ENCODE results near the gene MINPP1.

MINPP1 gene

DNA sequence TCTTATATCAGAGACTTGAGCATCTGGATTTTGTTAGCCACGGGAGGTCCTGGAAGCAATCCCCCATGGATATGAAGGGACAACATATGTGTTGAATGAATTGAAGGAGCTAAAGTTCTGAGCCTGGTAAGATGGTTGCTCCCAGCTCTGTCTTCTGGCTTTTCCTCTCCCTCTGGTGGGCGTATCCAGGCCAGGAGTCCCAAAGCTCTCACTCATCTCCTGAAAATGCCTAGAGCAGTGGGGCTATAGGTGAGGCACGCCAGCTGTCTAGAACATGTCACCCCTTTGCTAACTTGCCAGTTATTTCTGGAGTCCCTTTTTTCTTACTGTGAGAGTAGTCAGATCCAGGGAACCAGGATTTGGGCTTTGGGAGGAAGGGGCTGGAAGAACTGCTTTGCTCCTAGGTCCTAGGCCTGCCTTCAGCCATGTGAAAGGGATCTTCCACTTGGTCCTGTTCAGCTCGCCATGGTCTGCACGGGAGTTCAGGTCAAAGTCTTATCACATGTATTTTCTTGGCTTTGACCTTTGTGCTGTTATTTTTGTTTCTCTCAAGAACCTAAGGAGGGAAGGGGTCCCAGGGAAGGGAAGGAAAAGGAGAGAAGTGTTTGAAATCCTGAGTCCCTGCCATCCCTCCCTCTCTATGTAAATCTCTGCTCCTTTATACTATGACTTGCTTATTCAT is 73.6 kb downstream of the MINPP1 start:
- Histone ChIP-seq H3K36me3 (ENCODE audit: insufficient read depth, low read length) (no peaks in the 10 kb centered on the region), H3K4me3 (ENCODE audit: low read depth, low read length, poor library complexity, severe bottlenecking) (no peak overlapping the region), H3K79me2 (ENCODE audit: insufficient read depth, low read length) (no peaks in the 10 kb centered on the region), H2AFZ (ENCODE audit: low read length) (no peak overlapping the region), H3K9me2 (ENCODE audit: low read depth, low read length) (no peaks in the 10 kb centered on the region), H3K27ac (ENCODE audit: low read depth, low read length, poor library complexity, severe bottlenecking) (no peak overlapping the region), H3F3A (ENCODE audit: insufficient read depth, low read length) (no peaks in the 10 kb centered on the region), H3K4me2 (ENCODE audit: low read length) (no peak overlapping the region), H3K9me3 (ENCODE audit: low read length) (no peaks in the 10 kb centered on the region), H3K27me3 (ENCODE audit: insufficient read depth, low read length) (no peaks in the 10 kb centered on the region), H3K4me1 (ENCODE audit: insufficient read depth, low read length, severe bottlenecking) (no peaks in the 10 kb centered on the region), H4K20me1 (ENCODE audit: insufficient read depth, low read length) (no peaks in the 10 kb centered on the region), H3K9ac (ENCODE audit: low read length) (no peak overlapping the region)
- no peak for TF ChIP-seq EZH2 (IDR thresholded peaks at IDR 0.05; ENCODE audit: borderline replicate concordance, low read length)
- TF ChIP-seq, protein P1, sequence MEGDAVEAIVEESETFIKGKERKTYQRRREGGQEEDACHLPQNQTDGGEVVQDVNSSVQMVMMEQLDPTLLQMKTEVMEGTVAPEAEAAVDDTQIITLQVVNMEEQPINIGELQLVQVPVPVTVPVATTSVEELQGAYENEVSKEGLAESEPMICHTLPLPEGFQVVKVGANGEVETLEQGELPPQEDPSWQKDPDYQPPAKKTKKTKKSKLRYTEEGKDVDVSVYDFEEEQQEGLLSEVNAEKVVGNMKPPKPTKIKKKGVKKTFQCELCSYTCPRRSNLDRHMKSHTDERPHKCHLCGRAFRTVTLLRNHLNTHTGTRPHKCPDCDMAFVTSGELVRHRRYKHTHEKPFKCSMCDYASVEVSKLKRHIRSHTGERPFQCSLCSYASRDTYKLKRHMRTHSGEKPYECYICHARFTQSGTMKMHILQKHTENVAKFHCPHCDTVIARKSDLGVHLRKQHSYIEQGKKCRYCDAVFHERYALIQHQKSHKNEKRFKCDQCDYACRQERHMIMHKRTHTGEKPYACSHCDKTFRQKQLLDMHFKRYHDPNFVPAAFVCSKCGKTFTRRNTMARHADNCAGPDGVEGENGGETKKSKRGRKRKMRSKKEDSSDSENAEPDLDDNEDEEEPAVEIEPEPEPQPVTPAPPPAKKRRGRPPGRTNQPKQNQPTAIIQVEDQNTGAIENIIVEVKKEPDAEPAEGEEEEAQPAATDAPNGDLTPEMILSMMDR (IDR thresholded peaks at IDR 0.05; ENCODE audit: low read length) = no peak

DNA sequence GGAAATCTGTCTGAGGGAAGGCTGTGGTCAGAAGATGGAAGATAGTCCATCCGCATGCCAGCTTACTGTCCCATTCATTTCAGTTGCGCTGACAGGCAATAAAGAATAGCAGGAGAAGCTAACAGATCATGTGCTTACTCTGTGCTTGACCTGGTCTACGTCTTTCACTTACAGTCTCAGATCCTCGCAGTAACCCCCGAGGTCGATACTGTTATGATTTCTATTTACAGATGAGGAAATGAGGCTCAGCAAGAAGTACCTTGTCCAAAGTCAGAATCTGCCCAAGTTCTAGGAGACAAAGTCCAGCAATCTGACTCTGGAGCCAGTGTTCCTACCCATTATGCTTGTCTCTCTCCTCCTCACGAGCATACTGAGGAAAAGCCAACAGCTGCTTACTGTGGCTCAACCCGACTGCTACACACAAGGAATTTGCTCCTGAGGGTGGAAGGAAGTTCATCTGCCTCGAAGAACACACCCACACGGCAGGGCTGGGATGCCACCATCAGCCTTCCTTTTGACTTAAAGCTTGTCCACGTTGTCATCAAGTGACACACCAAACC is 74.2 kb downstream of the MINPP1 start:
- H3K4me3 ChIP-seq (ENCODE audit: low read depth, low read length, poor library complexity, severe bottlenecking) = no peak overlapping the region
- TF ChIP-seq, protein P1 (IDR thresholded peaks at IDR 0.05; ENCODE audit: low read length) = no peak
- no peak for TF ChIP-seq EZH2 (IDR thresholded peaks at IDR 0.05; ENCODE audit: borderline replicate concordance, low read length)
- H3K27me3 ChIP-seq (ENCODE audit: insufficient read depth, low read length) = no peaks in the 10 kb centered on the region
- H3K79me2 ChIP-seq (ENCODE audit: insufficient read depth, low read length) = no peaks in the 10 kb centered on the region
- no peaks in the 10 kb centered on the region for H3K4me1 ChIP-seq (ENCODE audit: insufficient read depth, low read length, severe bottlenecking)
- no peaks in the 10 kb centered on the region for H4K20me1 ChIP-seq (ENCODE audit: insufficient read depth, low read length)
- H3F3A ChIP-seq (ENCODE audit: insufficient read depth, low read length) = no peaks in the 10 kb centered on the region
- no peaks in the 10 kb centered on the region for H3K36me3 ChIP-seq (ENCODE audit: insufficient read depth, low read length)
- no peak overlapping the region for H3K27ac ChIP-seq (ENCODE audit: low read depth, low read length, poor library complexity, severe bottlenecking)
- H2AFZ ChIP-seq (ENCODE audit: low read length) = no peak overlapping the region
- no peaks in the 10 kb centered on the region for H3K9me2 ChIP-seq (ENCODE audit: low read depth, low read length)
- H3K4me2 ChIP-seq (ENCODE audit: low read length) = no peak overlapping the region
- no peaks in the 10 kb centered on the region for H3K9me3 ChIP-seq (ENCODE audit: low read length)
- no peak overlapping the region for H3K9ac ChIP-seq (ENCODE audit: low read length)

DNA sequence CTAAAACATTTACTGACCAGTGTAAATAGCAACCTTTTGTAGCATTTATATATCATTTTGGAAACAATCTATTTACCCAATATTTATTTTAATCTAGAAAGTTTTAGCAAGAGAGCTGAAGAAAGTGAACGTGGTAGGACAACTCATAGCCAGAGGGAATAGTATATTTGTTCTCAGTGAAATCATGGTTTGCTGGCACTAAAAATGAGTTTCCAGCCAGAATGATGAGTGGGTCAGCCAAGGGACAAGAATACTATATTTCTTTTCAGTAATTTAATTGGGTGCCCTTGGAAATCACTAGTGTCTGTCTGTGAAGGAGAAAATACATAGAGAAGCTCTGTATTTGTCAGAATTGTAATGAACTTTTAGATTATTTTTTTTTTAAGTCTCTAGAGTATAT is 74.9 kb downstream of the MINPP1 start:
- no peaks in the 10 kb centered on the region for H3K4me1 ChIP-seq (ENCODE audit: insufficient read depth, low read length, severe bottlenecking)
- no peak overlapping the region for H2AFZ ChIP-seq (ENCODE audit: low read length)
- H3K27ac ChIP-seq (ENCODE audit: low read depth, low read length, poor library complexity, severe bottlenecking) = no peak overlapping the region
- H3K9me3 ChIP-seq (ENCODE audit: low read length) = no peaks in the 10 kb centered on the region
- no peaks in the 10 kb centered on the region for H3K36me3 ChIP-seq (ENCODE audit: insufficient read depth, low read length)
- TF ChIP-seq, protein P1 (IDR thresholded peaks at IDR 0.05; ENCODE audit: low read length) = no peak
- no peak for TF ChIP-seq EZH2 (IDR thresholded peaks at IDR 0.05; ENCODE audit: borderline replicate concordance, low read length)
- H3K4me2 ChIP-seq (ENCODE audit: low read length) = no peak overlapping the region
- no peaks in the 10 kb centered on the region for H3K9me2 ChIP-seq (ENCODE audit: low read depth, low read length)
- H3F3A ChIP-seq (ENCODE audit: insufficient read depth, low read length) = no peaks in the 10 kb centered on the region
- no peaks in the 10 kb centered on the region for H3K79me2 ChIP-seq (ENCODE audit: insufficient read depth, low read length)
- no peaks in the 10 kb centered on the region for H4K20me1 ChIP-seq (ENCODE audit: insufficient read depth, low read length)
- no peak overlapping the region for H3K9ac ChIP-seq (ENCODE audit: low read length)
- no peak overlapping the region for H3K4me3 ChIP-seq (ENCODE audit: low read depth, low read length, poor library complexity, severe bottlenecking)
- no peaks in the 10 kb centered on the region for H3K27me3 ChIP-seq (ENCODE audit: insufficient read depth, low read length)
